ENCODE results near the gene SPAG16. TPM values are rescaled to one million over a fixed set of nuclear protein-coding genes. Genes with fewer than 3 reads are reported as not detected.

Gene SPAG16
- total RNA-seq, 1 donor from 2014 or later, result 16.7 TPM

DNA sequence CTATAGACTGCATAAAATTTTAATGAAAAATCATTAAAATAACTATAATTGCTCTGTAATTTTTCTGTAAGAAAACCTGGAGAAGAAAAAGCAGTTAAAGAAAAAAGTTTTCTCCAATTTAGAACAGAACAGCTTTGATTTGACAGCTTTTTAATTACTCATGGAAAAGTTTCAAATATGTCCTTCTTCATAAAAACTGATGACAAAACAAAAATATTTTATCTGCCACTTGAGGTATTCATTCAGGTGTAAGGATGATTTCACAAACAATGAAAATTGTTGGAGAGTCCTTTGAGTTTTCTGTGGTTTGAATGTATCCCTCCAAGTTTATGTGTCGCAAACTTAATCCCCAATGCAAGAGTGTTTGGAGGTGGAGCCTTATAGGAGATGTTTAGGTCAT is 824.3 kb downstream of the SPAG16 start:
- H3K4me2 ChIP-seq (ENCODE audit: low read length), result no peak overlapping the region
- H3K27me3 ChIP-seq (ENCODE audit: insufficient read depth, low read length), result no peaks in the 10 kb centered on the region
- H3K27me3 Mint-ChIP-seq (ENCODE audit: low read depth, unreplicated experiment), result no peaks in the 10 kb centered on the region
- H3K9ac ChIP-seq (ENCODE audit: low read length), result no peak overlapping the region
- H3K4me1 ChIP-seq (ENCODE audit: insufficient read depth, low read length), result no peaks in the 10 kb centered on the region
- no peak overlapping the region for H2AFZ ChIP-seq (ENCODE audit: low read depth, low read length)
- H3K36me3 ChIP-seq (ENCODE audit: insufficient read depth, low read length), result no peaks in the 10 kb centered on the region
- H3K4me3 Mint-ChIP-seq (ENCODE audit: unreplicated experiment), result no peak overlapping the region
- no peak overlapping the region for H3K27ac ChIP-seq (ENCODE audit: low read depth, low read length)
- TF ChIP-seq EZH2 (IDR thresholded peaks at IDR 0.05; ENCODE audit: insufficient read depth, low read length), result no peak
- no peak for TF ChIP-seq CTCF (IDR thresholded peaks at IDR 0.05; ENCODE audit: insufficient read depth, low read depth, low read length)
- no peaks in the 10 kb centered on the region for H3K9me3 ChIP-seq (ENCODE audit: insufficient read depth, low read depth, low read length)
- no peak overlapping the region for H3K27ac Mint-ChIP-seq (ENCODE audit: unreplicated experiment)
- no peak for DNase-seq (ENCODE audit: low read depth)
- FAIRE-seq, result no peak
- H3K4me3 ChIP-seq (ENCODE audit: insufficient read depth, low read depth, low read length), result no peak overlapping the region
- no peaks in the 10 kb centered on the region for H3K36me3 Mint-ChIP-seq (ENCODE audit: low read depth, unreplicated experiment)
- H4K20me1 ChIP-seq (ENCODE audit: insufficient read depth, low read length), result no peaks in the 10 kb centered on the region
- no peaks in the 10 kb centered on the region for H3K79me2 ChIP-seq (ENCODE audit: insufficient read depth, low read length)
- no peaks in the 10 kb centered on the region for H3K9me3 Mint-ChIP-seq (ENCODE audit: unreplicated experiment)
- no peaks in the 10 kb centered on the region for H3K4me1 Mint-ChIP-seq (ENCODE audit: low read depth, unreplicated experiment)

DNA sequence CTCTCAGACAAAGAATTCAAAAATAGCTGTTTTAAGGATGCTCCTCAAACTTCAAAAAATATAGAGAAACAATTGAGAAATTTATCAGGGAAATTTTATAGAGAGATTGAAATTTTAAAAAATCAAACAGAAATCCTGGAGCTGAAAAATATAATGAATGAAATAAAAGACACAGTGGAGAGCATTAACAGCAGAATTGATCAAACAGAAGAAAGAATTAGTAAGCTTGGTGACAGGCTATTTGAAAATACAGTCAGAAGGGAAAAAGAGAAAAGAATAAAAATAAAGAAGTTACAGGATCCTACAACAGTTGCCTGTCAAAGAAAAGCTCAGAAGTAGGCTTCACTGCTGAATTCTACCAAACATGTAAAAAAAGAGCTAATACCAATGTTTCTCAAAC is 832.8 kb downstream of the SPAG16 start:
- FAIRE-seq (no peak), DNase-seq (ENCODE audit: low read depth) (no peak)
- H3K9me3 Mint-ChIP-seq (ENCODE audit: unreplicated experiment), result peaks cover 16% of the 10 kb centered on the region
- no peak overlapping the region for H3K27ac Mint-ChIP-seq (ENCODE audit: unreplicated experiment)
- H3K4me1 Mint-ChIP-seq (ENCODE audit: low read depth, unreplicated experiment), result no peaks in the 10 kb centered on the region
- Histone ChIP-seq H3K36me3 (ENCODE audit: insufficient read depth, low read length) (no peaks in the 10 kb centered on the region), H3K4me2 (ENCODE audit: low read length) (no peak overlapping the region), H2AFZ (ENCODE audit: low read depth, low read length) (no peak overlapping the region), H3K79me2 (ENCODE audit: insufficient read depth, low read length) (no peaks in the 10 kb centered on the region), H3K27ac (ENCODE audit: low read depth, low read length) (no peak overlapping the region), H3K4me3 (ENCODE audit: insufficient read depth, low read depth, low read length) (no peak overlapping the region), H3K4me1 (ENCODE audit: insufficient read depth, low read length) (no peaks in the 10 kb centered on the region), H3K27me3 (ENCODE audit: insufficient read depth, low read length) (no peaks in the 10 kb centered on the region), H4K20me1 (ENCODE audit: insufficient read depth, low read length) (no peaks in the 10 kb centered on the region), H3K9me3 (ENCODE audit: insufficient read depth, low read depth, low read length) (peaks cover 3% of the 10 kb centered on the region), H3K9ac (ENCODE audit: low read length) (no peak overlapping the region)
- no peaks in the 10 kb centered on the region for H3K27me3 Mint-ChIP-seq (ENCODE audit: low read depth, unreplicated experiment)
- no peak overlapping the region for H3K4me3 Mint-ChIP-seq (ENCODE audit: unreplicated experiment)
- TF ChIP-seq EZH2 (IDR thresholded peaks at IDR 0.05; ENCODE audit: insufficient read depth, low read length) (no peak), CTCF (IDR thresholded peaks at IDR 0.05; ENCODE audit: insufficient read depth, low read depth, low read length) (no peak)
- no peaks in the 10 kb centered on the region for H3K36me3 Mint-ChIP-seq (ENCODE audit: low read depth, unreplicated experiment)

DNA sequence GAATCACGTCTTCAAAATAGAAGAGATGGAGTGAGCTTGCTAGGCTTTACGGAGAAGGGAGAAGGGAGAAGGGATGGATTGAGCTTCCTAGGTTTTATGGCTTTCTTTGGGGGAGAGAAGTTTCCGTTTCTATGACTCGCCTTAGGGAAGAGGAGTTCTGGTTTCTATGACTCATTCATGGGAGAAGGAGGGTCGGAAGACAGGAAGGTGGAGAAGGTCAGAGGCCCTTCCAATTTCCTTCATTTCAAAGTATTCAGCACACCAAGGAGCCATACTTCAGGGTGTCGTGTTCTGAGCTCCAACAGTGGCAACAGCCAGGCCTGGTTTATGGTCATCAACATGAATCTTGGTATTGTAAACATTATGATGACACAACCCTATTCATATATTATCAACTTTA is 841.9 kb downstream of the SPAG16 start:
- H3K4me3 ChIP-seq (ENCODE audit: insufficient read depth, low read depth, low read length), result no peak overlapping the region
- FAIRE-seq (no peak), DNase-seq (ENCODE audit: low read depth) (peak; percentile 22)
- H3K4me2 ChIP-seq (ENCODE audit: low read length), result no peak overlapping the region
- no peaks in the 10 kb centered on the region for H3K36me3 ChIP-seq (ENCODE audit: insufficient read depth, low read length)
- H3K9me3 ChIP-seq (ENCODE audit: insufficient read depth, low read depth, low read length), result no peaks in the 10 kb centered on the region
- no peaks in the 10 kb centered on the region for H3K27me3 ChIP-seq (ENCODE audit: insufficient read depth, low read length)
- Mint-ChIP-seq H3K4me3 (ENCODE audit: unreplicated experiment) (no peak overlapping the region), H3K9me3 (ENCODE audit: unreplicated experiment) (no peaks in the 10 kb centered on the region), H3K36me3 (ENCODE audit: low read depth, unreplicated experiment) (no peaks in the 10 kb centered on the region), H3K4me1 (ENCODE audit: low read depth, unreplicated experiment) (peaks cover 10% of the 10 kb centered on the region), H3K27me3 (ENCODE audit: low read depth, unreplicated experiment) (no peaks in the 10 kb centered on the region), H3K27ac (ENCODE audit: unreplicated experiment) (no peak overlapping the region)
- no peak overlapping the region for H2AFZ ChIP-seq (ENCODE audit: low read depth, low read length)
- no peaks in the 10 kb centered on the region for H3K79me2 ChIP-seq (ENCODE audit: insufficient read depth, low read length)
- no peaks in the 10 kb centered on the region for H4K20me1 ChIP-seq (ENCODE audit: insufficient read depth, low read length)
- no peak overlapping the region for H3K27ac ChIP-seq (ENCODE audit: low read depth, low read length)
- no peak for TF ChIP-seq CTCF (IDR thresholded peaks at IDR 0.05; ENCODE audit: insufficient read depth, low read depth, low read length)
- TF ChIP-seq EZH2 (IDR thresholded peaks at IDR 0.05; ENCODE audit: insufficient read depth, low read length), result no peak
- no peak overlapping the region for H3K9ac ChIP-seq (ENCODE audit: low read length)
- no peaks in the 10 kb centered on the region for H3K4me1 ChIP-seq (ENCODE audit: insufficient read depth, low read length)

All from astrocyte (in vitro differentiated cells and primary cell).